GM10266 (cell line): ENCODE measurements around the gene FOXJ3.
A peak's percentile ranks its signal among the peaks of the same experiment; 100 is the strongest.

ENCODE experiments used
- DNase-seq: peaks from one replicate; pipeline ENCODE4 v3.0.0; 2012; ENCODE audit errors: extremely low spot score
- TF ChIP-seq, protein P1 (sequence below): IDR thresholded peaks from 2 replicates; pipeline ENCODE4 v1.5.1; 2012; ENCODE audit warnings: mild to moderate bottlenecking, low read depth; ENCODE audit not compliant: control insufficient read depth, insufficient read depth; ENCODE audit errors: missing control alignments

Gene FOXJ3

GRCh38 chr1:42175314-42176054 is 159.6 kb downstream of the FOXJ3 start:
- TF ChIP-seq, protein P1, sequence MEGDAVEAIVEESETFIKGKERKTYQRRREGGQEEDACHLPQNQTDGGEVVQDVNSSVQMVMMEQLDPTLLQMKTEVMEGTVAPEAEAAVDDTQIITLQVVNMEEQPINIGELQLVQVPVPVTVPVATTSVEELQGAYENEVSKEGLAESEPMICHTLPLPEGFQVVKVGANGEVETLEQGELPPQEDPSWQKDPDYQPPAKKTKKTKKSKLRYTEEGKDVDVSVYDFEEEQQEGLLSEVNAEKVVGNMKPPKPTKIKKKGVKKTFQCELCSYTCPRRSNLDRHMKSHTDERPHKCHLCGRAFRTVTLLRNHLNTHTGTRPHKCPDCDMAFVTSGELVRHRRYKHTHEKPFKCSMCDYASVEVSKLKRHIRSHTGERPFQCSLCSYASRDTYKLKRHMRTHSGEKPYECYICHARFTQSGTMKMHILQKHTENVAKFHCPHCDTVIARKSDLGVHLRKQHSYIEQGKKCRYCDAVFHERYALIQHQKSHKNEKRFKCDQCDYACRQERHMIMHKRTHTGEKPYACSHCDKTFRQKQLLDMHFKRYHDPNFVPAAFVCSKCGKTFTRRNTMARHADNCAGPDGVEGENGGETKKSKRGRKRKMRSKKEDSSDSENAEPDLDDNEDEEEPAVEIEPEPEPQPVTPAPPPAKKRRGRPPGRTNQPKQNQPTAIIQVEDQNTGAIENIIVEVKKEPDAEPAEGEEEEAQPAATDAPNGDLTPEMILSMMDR: no peak

DNA sequence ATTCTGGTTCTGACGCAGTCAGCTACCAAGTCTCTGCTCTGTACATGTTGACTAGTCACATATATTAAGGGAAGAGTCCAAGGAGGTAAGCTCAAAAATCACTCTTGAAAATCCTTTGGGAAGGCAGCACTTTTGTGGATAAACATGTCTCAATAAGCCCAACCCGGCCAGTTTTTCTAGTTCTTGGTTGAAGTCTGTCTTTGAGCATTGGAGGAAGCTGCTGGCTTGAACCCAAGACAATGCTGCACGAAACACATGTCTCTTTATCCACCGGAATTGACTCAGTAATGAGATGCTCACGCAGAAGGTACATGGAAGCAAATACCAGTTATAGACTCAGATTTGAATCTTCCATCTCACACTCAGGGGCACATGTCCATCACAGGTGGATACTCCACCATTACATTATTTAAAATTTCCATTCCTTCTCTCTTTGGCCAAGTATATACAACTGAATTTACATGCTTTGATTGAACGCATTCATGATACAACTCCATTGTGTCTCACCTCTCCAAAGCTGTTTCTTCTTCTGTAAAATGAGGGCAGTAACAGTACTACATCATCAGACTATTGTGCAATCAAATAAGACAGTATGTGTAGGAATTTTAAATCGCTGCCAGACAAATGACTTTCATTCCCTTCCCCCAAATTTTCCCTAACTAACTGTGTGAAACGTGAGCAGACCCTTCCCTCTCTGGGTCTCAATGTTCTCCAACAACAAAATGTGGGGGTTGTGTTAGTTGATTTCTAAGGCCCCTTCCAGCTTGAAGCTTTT is 160.9 kb downstream of the FOXJ3 start:
- TF ChIP-seq, protein P1: no peak
- DNase-seq: no peak

More at GRCh38 chr1:42175314-42176054, 159.6 kb downstream of the FOXJ3 start:
- no peak for DNase-seq

DNA sequence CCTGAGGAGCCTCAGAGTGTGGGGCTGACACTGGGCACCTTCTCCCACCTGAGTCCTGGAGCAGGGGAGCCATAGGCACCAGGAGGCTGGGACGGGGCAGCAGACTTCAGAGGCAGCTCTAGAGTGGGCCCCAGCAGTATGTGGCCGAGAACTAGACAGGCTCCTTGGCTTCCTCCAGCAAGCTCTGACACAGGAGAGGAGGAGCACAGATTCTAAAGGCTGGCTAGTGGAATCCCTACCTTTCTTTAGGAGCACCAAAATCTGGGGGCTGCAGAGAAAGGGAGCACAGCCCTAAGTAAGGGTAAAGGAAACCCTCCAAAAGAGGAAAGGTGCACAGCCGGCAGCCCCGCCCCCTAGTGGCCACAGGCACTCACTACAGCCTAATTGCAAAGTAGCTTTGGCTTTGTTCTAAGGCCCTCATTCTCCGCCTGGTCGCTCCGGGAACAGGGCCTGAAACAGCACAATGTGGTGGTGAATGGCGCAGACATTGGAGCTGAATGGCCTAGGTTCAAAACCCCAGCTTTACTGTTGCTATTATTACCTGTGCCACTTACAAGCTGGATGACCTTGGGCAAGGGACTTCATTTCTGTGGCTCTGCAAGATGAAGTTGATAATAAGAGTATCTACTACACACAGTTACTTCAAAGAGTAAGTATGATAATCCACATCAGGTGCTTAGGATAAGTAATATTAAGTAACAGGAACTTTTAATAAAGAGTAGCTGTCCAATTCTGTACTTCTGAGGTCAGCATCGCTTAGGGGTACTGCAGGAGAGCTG is 161.7 kb downstream of the FOXJ3 start:
- DNase-seq: peak; percentile 79
- TF ChIP-seq, protein P1: peak; percentile 98

DNA sequence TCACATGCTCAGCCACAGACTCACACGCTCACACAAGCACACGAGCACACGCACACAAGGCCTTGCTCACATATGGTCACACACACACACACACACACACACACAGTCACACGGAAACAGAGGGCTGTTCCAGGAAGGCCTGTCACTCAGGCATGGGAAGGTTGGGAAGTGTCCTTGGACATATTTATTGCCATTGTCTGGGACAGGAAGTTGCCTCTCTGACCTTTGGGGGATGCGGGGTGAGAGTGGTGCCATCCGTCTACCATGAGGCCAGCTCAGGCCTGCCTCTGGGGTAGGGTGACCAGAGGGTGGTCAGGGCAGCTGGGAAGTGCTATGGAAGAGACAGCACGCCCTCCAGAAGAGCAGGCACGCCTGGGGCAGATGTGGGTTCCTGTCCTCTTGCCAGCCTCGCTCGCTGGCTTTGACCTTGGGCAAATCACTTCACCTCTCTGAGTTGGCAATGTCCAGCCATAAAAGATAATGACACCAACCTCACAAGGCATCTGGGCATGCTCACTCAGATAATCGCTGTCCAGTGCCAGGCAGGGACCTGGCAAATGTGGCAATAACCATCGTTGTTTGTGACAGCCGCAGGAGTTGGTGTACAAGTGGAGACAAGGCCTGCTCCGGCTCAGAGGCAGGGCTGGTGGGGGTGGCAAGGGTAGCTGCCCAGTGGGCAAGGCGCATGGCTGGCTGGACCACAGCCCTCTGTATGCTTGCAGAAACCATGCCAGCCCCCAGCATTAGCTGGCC is 162.5 kb downstream of the FOXJ3 start:
- TF ChIP-seq, protein P1: no peak
- no peak for DNase-seq

- TF ChIP-seq, protein P1: no peak
- no peak for DNase-seq
Measured at GRCh38 chr1:42171679-42172266, 163.3 kb downstream of the FOXJ3 start.

DNA sequence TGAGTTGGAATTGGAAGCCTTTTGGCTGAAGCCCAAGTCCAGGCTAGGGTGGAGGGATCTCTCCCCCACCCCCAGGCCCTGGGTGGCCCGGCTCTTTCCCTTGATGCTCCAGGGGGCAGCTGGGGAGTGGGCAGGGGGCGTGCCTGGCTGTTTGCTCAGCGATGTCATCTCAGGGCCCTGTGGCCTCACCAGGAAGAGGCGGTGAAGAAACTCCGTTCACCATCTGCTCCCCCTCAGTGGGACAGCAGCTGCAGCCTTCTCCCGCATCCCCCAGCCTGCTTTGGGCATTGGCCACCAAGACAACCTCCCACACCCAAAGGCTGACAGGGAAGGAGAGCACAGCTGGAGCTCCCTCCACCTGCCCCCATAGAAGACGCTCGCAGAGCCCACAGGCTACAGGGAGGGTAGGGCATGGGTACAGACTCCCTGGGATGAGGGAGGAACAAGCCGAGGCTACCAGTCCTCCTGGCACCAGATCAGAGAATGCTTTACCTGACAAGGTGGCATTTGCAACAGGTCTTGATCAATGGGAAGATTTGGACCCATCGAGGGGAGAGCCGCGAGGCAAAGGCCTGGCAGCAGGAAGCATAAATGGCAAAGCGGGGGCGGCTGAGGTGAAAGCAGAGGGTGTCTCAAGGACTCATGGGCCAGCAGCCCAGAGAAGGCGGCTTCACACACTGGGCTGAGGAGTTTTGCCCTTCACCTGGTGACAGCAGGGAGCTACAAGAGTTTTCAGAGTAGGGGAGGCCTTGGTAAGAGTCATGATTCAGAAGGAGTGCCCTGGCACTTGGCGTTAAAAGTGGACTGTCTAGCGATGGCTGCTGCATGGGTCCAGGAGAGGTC is 164.0 kb downstream of the FOXJ3 start:
- TF ChIP-seq, protein P1: no peak
- no peak for DNase-seq
